NCI-H774 (cell line): ENCODE results near the gene FADS1.

Experiments used
- DNase-seq: peaks from one replicate; lab custom pipeline; 2025; lab: John Stamatoyannopoulos, UW

The FADS1 gene

DNA sequence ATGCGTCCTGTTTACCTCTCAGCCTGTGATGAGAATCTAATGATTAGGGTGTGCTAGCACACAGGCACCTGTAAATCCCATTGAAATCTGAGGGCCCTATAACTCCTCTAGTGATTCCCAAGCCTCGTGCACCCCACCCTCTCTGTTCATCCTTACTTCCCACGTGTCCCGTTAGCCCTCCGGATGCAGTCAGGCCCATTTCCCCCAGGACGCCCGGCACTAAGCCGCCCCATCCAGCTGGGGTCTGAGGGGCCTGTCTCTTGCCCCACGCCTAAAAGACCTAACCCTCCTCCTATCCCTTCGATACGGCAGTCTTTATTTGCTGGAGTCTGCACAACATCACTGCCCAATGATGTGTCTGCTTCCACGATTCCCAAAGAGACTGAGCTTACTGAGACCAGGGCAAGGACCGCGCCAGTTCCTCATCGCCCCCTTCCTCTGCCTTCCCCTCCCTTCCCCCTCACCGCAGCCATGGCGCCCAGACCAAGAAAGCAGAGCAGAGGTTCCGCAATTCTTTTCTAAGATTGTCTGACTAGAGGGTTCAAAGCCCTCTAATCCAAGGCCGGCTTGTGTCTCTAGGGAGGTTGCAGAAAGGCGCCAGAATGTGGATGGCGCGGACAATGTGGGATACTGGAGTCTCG, 10.2 kb upstream of the FADS1 start:
- no peak for DNase-seq

- no peak for DNase-seq
These were observed 3.4 kb upstream of the FADS1 start for GRCh38 chr11:61820174-61820573.

DNA sequence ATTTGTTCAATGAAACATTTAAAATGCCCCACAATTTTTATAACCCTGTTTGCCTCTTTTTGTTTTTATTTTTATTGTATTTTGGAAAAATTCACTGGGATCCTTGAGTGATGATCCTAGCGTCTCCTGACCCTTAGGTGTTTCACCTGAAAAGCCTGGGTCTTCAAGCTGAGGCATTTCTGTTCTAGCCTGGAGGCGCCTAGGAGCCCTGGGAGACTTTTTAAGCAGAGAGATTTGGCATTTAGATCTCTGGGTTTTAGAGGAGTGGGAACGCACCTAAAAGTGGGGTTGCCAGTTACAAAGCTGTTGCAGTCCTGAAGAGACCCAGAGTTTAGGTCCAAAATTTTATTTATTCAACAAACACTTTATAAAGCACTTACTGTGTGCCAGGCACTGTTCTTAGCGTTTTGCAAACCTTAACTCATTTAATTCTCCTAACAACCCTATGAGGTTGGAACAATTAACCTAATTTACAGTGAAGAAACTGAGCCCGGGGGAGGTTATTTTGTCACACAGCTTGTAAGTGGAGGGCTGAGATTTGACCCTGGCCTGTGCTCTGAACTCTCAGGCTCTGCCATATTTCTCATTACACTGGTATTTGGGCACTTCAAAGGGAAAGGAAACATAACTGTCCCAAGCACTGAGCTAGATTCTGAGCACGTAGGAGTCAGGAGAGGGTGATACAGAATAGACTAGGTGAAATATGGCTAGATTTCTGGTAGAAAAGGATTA, 834 bp upstream of the FADS1 start:
- no peak for DNase-seq

DNA sequence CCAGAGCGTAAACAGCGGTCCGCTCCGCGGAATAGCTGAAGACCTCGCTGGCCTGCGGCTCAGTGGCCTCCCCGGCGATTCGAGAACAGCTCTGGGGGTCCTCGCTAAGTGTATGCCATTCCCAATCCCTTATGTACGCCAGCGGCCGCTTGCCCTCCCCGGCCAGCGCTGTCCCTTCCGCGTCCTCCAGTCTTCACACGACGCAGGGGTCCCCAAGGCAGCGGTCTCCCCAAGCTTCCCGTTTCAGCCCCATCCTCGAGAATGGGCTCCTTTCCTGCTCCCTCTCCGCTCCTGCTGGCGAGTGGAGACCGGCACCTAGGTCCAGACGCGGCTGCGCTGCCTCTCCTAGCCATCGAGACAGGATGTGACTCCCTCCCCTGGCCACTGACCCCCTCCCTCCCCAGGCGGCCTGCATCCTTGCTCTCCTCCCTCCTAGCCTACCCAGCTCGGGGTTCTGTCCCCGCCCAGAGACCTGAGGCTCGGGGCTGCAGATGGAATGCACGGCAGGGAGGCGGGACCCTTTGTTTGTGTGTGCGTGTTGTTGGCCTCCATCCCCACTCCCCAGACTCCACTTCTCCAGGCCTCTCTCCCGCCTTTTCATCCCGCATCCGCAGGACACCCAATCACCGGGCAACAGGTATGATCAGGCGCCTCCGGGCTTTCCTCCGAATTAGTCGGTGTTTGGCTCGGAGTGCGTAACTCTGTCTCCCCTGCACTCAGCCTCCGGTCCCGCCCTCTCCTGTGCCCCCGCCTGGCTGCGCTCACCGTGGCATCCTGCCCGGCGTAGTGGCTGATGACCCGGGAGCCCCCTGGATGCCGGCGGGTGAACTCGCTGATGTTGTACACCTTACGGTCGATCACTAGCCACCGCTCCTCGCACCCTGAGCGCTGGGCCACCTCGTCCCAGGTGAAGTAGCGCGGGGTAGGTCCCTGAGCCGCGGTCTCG, 740 bp downstream of the FADS1 start:
- DNase-seq = peak; percentile 75

DNA sequence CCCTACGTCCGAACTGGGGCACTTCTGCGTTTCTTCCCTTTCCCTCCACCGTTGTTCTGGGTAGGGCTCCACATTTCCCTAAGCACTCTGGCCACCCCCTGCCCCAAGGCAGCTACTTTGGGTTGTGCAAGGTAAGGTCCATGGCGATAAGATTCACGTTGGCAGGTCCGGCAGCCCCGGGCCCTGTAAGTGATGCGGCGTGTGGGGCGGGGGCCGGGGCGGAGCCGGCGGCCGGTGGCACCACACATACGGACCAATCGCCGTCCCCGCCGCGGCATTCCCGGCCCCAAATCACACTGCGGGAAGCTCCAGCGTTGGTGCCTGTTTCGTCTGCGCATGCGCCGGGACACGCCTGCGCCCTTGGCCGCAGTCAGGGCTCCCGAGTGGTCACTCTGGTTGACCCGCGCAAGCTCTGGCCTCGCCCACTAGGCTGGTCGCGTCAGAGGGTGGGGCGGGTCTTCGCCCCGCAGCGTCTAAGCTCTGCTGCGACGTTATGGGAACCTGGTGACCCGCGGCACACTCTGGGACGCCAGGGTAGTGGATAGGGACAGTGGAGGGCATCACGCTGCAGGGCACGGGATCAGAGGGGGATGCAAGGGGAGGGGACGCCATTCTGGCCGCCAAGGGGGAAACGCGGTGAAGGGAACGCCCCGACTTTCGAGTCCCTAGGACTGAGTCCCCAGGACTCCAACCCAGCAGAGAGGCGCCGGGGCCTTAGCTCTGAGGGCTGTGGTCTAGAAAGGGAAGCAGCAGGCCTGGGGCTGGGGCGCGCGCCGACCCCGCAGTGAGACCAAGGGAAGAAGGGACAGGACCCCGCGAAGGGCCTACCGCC, 1.6 kb downstream of the FADS1 start:
- peak; percentile 99 for DNase-seq

- DNase-seq = peak; percentile 46
These were observed 2.4 kb downstream of the FADS1 start for GRCh38 chr11:61814247-61814957.

- DNase-seq = no peak
These were observed 3.9 kb downstream of the FADS1 start for GRCh38 chr11:61812736-61813411.

DNA sequence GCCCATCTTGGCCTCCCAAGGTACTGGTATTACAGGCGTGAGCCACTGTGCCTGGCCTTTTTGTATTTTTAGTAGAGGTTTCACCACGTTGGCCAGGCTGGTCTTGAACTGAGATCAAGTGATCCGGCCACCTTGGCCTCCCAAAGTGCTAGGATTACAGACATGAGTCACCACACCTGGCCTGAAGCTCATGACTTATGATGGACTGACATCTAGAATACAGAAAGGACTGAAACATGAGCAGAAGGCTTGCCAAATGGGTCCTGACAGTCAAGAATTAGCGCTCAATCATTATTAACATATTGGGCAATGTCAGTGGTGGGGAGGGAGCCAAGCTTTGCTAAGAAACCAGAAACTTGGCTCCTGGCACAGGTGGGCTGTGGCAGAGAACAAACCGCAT, 5.0 kb downstream of the FADS1 start:
- DNase-seq = no peak

DNA sequence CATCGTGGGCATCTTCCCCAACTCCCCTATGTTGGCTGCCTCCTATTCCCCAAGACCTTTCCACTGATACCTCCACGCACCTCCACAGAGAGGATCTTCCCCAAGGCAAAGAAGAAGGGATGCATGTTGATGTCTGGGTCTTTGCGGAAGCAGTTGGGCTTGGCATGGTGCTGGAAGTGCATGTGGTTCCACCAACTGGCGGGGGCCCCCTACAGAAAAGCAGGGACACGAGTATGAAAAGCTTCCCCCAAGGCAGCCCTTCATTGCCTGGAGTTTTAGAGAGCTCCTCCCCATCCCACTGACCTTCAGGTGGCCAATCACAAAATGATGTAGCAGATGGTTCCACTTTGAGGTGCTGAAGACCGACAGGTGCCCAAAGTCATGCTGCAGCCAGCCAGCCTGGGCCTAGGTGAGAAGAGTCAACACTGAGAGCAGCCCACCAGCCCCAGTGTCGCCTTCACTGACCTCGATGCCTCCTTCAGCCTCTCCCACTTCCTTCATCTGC, 6.1 kb downstream of the FADS1 start:
- no peak for DNase-seq

DNA sequence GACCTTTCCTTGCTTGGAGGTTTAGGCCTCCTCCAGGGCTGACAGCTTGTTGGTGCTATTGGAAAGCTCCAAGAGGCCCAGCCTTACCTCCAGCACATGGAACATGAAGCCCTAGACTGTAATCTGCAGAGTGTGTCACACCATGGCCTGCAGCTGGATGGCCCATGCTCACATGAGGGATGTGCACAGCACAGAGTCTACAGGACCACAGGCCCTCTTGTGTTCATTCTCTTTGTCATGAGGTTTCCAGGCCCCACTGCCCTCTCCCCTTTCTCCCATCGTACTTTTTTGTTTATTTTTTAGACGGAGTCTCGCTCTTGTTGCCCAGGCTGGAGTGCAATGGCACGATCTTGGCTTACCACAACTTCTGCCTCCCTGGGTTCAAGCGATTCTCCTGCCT, 10.0 kb downstream of the FADS1 start:
- DNase-seq = no peak

DNA sequence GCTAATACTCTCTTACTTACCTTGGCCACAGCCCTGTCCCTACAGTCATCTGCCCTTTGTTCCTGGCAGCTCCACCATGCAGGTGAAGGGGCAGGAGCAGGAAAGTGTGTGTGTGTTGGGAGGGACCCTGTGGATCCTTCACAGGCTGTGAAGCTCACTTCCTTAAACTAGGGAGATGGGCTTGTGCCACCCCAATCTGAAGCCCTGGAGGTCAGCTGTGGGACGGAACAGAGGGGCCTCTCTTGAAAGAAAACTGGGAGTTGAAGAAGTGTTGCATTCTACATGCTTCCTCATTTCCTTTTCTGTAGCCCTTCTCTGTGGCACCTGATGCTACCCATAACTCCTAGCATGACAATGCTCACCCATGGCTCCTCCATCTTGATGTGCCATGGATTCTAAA, 11.7 kb downstream of the FADS1 start:
- no peak for DNase-seq

DNA sequence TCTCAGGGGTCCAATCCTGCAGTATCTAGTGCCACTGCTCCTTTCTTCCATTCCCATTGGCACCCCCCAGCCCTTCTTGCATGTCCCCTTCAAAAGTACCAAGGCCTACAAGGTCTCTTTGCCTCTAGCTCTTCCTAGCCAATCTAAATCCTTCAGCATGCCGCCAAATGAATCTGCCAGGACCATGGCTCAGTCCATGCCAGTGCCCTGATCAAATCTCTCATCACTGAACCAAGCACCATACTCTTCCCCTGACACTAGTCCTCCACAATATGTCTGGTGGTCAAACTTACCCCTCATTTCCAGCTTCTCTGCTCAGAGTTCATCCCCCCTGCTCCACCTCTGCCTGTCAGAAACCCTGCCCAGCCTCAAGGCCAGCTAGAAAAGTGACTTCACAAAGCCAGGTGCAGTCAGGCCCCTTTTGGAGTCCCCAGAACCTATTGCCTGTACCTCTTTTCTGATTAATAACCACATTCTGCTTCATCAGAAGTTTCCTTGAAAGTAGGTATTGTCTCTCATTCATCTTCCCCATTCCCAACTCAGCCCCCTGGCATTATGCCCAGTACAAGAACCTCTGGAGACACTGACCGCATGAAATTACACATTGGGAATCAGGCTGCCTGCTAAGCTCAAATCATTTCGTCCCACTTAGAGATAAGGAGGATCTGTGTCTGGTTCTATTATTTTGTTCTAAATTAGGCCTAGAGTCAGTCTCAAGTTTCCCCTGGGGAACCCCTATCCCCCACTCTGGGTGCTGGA, 12.7 kb downstream of the FADS1 start:
- DNase-seq = no peak

DNA sequence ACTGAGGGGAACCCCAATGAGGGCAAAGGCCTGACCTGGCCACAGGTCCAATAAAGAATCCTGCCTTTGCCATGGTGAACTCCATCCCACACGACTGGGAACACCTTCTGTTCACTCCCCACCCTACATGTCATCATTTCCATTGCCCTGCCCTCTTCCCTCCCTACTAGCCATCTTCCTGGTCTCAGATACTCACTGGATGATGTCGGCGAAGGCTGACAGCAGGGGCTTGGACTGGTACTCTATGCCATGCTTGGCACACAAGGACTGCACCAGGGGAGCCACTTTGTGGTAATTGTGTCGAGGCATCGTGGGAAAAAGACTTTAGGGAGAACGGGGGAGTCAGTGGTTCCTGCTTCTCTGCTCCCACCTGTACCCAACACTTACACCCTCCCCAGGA, 14.2 kb downstream of the FADS1 start:
- no peak for DNase-seq

DNA sequence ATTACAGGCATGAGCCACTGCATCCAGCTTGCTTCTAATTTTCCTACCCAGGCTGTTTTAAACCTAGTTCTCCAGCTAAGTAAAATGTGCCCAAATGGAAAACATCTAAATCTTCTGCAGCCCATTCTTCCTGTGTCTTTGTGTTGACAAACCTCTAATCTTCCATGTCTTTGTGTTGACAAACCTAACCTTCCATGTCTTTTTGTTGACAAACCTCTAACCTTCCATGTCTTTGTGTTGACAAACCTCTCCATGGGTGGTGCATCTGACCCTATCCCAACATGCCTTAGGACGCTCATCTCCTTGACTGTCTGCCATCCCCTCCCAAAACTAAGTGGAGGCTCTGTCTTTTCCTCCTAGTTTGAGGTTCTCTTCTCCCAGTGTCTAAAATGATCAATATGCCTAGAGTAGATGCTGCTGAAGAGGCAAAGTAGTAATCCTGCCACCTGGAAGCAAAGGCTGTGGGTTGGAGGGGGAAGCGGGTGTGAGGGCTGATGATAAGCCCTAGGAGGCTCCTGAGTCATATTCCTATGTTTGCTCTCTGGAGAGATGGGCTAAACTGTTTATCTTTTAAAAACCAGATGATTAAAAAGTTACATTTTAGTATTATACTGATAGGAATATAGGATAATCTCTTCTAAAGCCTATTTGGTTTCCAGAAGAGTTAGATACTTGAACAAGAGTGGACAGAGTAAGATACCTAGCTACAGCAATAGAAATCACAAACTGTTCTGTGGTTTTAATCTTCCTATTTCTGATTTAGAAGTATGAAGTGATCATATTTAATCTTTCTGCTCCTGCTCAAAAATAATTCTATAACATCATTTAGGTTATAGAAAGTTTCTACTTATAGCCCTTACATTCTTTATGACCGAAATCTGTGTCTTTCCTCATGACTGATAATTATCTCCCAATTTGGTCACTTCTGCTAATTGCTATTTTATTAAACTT, 16.2 kb downstream of the FADS1 start:
- no peak for DNase-seq

GRCh38 chr11:61799665-61800284, 17.0 kb downstream of the FADS1 start:
- DNase-seq = no peak

DNA sequence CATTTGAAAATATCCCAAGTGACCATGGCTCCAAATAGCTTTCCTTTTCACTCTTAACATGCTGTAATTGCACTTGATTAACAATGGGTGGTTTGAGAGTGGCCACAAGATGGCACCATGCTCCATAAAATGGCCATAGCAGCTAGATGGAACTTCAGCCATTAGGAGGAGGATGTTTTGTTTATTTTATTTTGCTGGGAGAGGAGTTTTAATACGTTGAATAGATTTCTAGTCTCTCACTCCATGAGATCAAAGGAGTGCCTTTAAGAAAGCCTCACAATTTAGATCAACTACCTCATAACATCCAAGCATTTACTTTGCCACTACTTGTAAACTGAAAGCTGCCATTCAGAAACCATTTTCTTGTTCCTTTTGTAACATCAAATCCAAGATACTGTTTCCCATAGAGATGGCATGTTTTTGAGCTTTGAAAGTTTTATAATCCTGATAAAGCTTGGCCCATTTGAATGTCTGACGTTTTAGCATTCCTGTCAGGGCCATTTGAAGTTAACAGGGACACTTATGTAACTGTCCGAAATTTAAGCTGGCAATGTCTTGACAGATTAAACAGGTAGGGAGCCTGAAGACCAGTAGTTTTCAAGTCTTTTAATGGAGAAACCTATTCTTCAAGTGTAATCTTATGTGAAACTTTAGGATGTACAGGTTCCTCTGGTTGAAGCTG, 19.4 kb downstream of the FADS1 start:
- peak; percentile 68 for DNase-seq

DNA sequence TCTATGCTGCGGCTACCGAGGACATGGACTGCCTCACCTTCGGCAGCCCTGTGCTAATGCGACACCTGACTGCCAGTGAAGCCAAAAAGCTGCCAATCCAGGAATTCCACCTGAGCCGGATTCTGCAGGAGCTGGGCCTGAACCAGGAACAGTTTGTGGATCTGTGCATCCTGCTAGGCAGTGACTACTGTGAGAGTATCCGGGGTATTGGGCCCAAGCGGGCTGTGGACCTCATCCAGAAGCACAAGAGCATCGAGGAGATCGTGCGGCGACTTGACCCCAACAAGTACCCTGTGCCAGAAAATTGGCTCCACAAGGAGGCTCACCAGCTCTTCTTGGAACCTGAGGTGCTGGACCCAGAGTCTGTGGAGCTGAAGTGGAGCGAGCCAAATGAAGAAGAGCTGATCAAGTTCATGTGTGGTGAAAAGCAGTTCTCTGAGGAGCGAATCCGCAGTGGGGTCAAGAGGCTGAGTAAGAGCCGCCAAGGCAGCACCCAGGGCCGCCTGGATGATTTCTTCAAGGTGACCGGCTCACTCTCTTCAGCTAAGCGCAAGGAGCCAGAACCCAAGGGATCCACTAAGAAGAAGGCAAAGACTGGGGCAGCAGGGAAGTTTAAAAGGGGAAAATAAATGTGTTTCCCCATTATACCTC, 20.8 kb downstream of the FADS1 start:
- DNase-seq = no peak
